ENCODE results near the gene SNAP47.

Gene SNAP47

DNA sequence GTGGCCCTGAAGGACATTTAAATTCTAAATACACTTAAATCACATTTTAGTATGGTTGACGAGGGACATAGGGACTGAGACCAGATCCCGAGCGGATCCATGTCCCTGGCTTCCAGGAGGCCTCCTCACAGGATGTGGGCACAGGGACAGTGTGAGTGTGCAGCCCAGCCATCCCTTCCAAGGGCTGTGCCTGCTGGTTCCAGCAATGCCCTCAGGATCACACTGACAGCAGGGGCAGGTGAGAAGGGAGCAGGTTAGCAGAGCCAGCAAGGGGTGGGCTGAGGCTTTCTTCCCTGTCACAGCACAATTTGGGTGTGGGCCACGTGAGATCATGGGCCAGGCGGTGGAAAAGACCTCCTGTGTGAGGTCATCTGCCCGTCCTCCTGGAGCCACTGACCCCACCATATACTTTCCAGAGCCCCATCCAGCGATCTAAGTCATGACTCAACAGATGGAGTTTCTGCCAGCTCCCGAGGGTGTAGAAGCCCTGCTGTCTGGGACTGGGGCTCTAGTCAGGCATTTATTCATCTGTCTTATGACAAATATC, 43.2 kb downstream of the SNAP47 start:
- no peak overlapping the region for H3K4me3 ChIP-seq (replicated peaks; ENCODE audit: insufficient read depth, low read length)
- TF ChIP-seq SPI1 (IDR thresholded peaks at IDR 0.05; ENCODE audit: borderline replicate concordance, low read depth) (no peak), GABPA (IDR thresholded peaks at IDR 0.05; ENCODE audit: low read depth) (no peak), POLR2AphosphoS5 (IDR thresholded peaks at IDR 0.05; ENCODE audit: low read depth) (no peak)
- TF ChIP-seq, protein P1, sequence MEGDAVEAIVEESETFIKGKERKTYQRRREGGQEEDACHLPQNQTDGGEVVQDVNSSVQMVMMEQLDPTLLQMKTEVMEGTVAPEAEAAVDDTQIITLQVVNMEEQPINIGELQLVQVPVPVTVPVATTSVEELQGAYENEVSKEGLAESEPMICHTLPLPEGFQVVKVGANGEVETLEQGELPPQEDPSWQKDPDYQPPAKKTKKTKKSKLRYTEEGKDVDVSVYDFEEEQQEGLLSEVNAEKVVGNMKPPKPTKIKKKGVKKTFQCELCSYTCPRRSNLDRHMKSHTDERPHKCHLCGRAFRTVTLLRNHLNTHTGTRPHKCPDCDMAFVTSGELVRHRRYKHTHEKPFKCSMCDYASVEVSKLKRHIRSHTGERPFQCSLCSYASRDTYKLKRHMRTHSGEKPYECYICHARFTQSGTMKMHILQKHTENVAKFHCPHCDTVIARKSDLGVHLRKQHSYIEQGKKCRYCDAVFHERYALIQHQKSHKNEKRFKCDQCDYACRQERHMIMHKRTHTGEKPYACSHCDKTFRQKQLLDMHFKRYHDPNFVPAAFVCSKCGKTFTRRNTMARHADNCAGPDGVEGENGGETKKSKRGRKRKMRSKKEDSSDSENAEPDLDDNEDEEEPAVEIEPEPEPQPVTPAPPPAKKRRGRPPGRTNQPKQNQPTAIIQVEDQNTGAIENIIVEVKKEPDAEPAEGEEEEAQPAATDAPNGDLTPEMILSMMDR (IDR thresholded peaks at IDR 0.05; ENCODE audit: insufficient read depth, low read length), result no peak
- TF ChIP-seq, protein P2, sequence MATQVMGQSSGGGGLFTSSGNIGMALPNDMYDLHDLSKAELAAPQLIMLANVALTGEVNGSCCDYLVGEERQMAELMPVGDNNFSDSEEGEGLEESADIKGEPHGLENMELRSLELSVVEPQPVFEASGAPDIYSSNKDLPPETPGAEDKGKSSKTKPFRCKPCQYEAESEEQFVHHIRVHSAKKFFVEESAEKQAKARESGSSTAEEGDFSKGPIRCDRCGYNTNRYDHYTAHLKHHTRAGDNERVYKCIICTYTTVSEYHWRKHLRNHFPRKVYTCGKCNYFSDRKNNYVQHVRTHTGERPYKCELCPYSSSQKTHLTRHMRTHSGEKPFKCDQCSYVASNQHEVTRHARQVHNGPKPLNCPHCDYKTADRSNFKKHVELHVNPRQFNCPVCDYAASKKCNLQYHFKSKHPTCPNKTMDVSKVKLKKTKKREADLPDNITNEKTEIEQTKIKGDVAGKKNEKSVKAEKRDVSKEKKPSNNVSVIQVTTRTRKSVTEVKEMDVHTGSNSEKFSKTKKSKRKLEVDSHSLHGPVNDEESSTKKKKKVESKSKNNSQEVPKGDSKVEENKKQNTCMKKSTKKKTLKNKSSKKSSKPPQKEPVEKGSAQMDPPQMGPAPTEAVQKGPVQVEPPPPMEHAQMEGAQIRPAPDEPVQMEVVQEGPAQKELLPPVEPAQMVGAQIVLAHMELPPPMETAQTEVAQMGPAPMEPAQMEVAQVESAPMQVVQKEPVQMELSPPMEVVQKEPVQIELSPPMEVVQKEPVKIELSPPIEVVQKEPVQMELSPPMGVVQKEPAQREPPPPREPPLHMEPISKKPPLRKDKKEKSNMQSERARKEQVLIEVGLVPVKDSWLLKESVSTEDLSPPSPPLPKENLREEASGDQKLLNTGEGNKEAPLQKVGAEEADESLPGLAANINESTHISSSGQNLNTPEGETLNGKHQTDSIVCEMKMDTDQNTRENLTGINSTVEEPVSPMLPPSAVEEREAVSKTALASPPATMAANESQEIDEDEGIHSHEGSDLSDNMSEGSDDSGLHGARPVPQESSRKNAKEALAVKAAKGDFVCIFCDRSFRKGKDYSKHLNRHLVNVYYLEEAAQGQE (IDR thresholded peaks at IDR 0.05; ENCODE audit: insufficient replicate concordance, low read depth), result no peak
- no peak for DNase-seq (ENCODE audit: low read depth in 1 of 2, low spot score in 1 of 2)

DNA sequence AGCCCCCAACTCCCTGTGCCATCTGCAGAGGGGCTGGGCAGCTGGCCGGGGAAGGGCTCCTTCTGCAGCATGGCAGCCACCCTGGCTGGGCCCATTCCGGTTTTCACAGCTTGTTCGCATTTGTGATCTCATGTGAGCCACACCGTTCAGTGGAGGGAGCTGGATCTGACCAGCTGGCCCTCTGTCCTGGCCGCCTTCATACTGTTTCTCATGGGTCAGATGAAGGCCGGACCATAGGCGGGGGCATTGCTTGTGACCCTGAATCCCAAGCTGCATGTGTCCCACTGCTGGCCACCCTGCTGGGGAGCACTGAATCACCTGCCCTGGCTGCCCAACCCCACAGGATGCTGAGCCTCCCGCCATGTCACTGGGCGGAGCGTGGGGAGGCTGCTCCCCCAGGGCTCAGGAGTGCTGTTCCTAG, 43.8 kb downstream of the SNAP47 start:
- H3K27ac ChIP-seq (replicated peaks), result no peak overlapping the region
- H3K4me3 ChIP-seq (replicated peaks; ENCODE audit: insufficient read depth, low read length), result no peak overlapping the region
- TF ChIP-seq SPI1 (IDR thresholded peaks at IDR 0.05; ENCODE audit: borderline replicate concordance, low read depth), result no peak
- H3K27me3 ChIP-seq (ENCODE audit: insufficient read depth, poor library complexity, severe bottlenecking), result no peaks in the 10 kb centered on the region
- no peak for DNase-seq (ENCODE audit: low read depth in 1 of 2, low spot score in 1 of 2)

More for the DNA sequence above, 43.2 kb downstream of the SNAP47 start:
- Histone ChIP-seq H3K27ac (replicated peaks) (no peak overlapping the region), H3K27me3 (ENCODE audit: insufficient read depth, poor library complexity, severe bottlenecking) (no peaks in the 10 kb centered on the region)

DNA sequence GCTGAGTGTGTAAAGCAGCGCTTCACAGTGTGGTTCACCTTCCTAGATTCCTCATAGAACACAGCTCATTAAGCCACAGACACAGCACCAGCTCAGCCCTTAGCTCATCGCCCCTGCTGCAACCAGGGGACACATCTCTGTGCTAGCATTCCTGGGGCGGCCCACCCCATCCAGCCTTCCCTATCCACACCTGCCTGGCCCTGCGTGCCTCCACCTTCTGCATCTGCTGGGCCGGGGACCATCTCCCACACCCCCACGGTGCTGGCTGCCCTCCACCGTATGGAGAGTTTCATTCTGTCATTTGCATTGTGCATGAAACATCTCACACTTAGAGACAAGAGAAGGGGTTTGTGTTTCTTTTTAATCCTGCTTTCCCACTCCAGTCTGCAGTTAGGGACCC, 44.5 kb downstream of the SNAP47 start:
- Histone ChIP-seq H3K27me3 (ENCODE audit: insufficient read depth, poor library complexity, severe bottlenecking) (no peaks in the 10 kb centered on the region), H3K27ac (replicated peaks) (no peak overlapping the region), H3K4me3 (replicated peaks; ENCODE audit: insufficient read depth, low read length) (no peak overlapping the region)
- TF ChIP-seq, protein P1 (IDR thresholded peaks at IDR 0.05; ENCODE audit: insufficient read depth, low read length), result no peak
- TF ChIP-seq GABPA (IDR thresholded peaks at IDR 0.05; ENCODE audit: low read depth) (no peak), POLR2AphosphoS5 (IDR thresholded peaks at IDR 0.05; ENCODE audit: low read depth) (no peak), SPI1 (IDR thresholded peaks at IDR 0.05; ENCODE audit: borderline replicate concordance, low read depth) (no peak)
- TF ChIP-seq, protein P2 (IDR thresholded peaks at IDR 0.05; ENCODE audit: insufficient replicate concordance, low read depth), result no peak
- no peak for DNase-seq (ENCODE audit: low read depth in 1 of 2, low spot score in 1 of 2)

DNA sequence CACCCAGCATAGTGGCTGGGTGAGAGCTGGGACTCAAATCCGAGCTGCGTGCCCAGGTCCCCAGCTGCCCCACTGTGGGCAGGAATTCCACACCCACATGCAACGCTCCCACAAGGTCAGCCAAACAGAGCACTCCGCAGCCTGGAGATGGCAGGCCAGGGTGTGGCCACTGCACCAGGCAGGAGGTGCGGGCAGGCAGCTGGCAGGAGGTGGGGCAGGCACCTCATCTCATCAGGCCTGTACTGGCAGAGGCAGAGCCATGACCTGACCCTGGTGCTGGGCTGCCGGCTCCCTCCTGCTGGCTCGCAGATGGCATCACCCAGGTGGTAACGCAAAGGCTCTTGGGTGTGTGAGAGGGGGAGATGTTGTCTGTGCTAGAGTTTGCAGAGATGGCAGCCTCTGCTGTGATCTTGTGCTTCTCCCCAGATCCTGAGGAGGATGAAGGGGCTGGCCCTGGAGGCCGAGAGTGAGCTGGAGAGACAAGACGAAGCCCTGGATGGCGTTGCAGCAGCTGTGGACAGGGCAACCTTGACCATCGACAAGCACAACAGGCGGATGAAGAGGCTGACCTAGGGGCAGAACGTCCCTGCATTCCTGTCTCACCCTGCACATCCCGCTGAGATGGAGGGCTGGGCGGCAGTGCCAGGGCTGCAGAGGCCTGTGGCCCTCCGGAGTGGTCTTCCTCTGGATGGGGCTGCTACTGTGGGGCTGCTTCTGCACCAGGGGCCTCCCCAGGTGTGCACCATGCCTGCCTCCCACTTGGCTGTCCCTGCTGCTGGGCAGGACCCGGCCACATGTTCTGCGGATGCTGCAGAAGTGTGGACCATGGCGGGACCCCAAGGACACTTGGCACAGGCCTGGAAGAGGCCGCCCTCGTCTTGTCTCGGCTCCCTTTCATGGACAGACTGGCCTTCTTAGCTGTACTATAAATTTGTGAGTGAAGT, 45.1 kb downstream of the SNAP47 start:
- DNase-seq (ENCODE audit: low read depth in 1 of 2, low spot score in 1 of 2), result no peak
- H3K4me3 ChIP-seq (replicated peaks; ENCODE audit: insufficient read depth, low read length), result no peak overlapping the region
- H3K27me3 ChIP-seq (ENCODE audit: insufficient read depth, poor library complexity, severe bottlenecking), result no peaks in the 10 kb centered on the region
- no peak overlapping the region for H3K27ac ChIP-seq (replicated peaks)
- TF ChIP-seq POLR2AphosphoS5 (IDR thresholded peaks at IDR 0.05; ENCODE audit: low read depth) (no peak), SPI1 (IDR thresholded peaks at IDR 0.05; ENCODE audit: borderline replicate concordance, low read depth) (no peak), GABPA (IDR thresholded peaks at IDR 0.05; ENCODE audit: low read depth) (no peak)
- TF ChIP-seq, protein P2 (IDR thresholded peaks at IDR 0.05; ENCODE audit: insufficient replicate concordance, low read depth), result no peak

All from HL-60 (cell line).